GM08714 (cell line): Measurements from ENCODE around the gene SASH1.

Experiments used
- H3K4me3 ChIP-seq: fragments of 200-500 bp; sonication (Bioruptor generic); 2 replicates; pipeline ENCODE4 v1.5.1; 2014; ENCODE audit warnings: mild to moderate bottlenecking, low read length, inconsistent platforms
- ZNF274 ChIP-seq: IDR thresholded peaks from 2 replicates; pipeline ENCODE4 v1.6.1; 2012; ENCODE audit warnings: mild to moderate bottlenecking, low read depth, low read length

The SASH1 gene

DNA sequence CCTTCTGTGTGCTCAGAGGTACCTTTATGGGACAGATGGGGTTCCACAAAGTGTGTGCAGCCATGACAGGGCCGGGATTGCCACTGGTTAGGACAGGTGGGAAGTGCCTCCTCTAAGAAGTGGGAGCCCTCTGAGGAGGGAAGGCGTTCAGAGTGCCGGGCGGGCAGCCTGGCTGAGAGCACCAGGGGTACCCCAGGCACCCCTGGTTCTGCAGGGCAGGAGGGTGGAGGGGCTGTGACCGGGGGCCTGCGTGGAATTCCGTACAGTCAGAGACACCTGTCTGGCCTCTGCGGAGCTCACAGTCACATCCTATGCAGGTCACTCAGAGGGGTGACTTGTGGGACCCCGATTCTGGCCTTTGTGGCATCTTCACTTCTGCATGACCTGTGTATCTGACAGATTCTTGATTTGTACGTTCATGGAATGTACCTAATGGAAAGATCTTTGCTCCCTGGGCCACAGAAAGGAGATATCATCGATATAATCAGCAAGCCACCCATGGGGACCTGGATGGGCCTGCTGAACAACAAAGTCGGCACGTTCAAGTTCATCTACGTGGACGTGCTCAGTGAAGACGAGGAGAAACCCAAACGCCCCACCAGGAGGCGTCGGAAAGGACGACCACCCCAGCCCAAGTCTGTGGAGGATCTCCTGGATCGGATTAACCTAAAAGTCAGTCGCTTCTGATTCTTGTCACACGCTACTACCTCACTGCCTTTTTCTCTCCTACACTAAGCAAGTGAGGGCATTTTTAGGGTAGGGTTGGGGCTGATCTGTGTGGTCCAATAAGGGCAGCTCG lies 190.9 kb downstream of the SASH1 start:
- H3K4me3 ChIP-seq = no peak overlapping the region

DNA sequence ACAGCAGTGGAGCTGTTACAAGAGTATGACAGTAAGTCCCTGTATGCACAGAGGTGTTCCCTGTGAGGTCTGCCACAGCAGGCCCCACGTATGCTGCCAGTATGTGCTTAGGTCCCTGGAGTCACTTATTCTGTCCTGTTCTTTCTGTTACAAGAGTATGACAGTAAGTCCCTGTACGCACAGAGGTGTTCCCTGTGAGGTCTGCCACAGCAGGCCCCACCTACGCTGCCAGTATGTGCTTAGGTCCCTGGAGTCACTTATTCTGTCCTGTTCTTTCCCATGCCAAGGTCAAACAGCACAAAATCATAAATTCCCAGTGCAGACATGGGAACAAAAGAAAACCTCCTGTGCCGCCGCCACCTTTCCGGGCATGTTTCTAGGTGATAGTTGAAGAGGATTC lies 192.2 kb downstream of the SASH1 start:
- no peak overlapping the region for H3K4me3 ChIP-seq
- no peak for TF ChIP-seq ZNF274

More for the DNA sequence above, 190.9 kb downstream of the SASH1 start:
- TF ChIP-seq ZNF274 = no peak

DNA sequence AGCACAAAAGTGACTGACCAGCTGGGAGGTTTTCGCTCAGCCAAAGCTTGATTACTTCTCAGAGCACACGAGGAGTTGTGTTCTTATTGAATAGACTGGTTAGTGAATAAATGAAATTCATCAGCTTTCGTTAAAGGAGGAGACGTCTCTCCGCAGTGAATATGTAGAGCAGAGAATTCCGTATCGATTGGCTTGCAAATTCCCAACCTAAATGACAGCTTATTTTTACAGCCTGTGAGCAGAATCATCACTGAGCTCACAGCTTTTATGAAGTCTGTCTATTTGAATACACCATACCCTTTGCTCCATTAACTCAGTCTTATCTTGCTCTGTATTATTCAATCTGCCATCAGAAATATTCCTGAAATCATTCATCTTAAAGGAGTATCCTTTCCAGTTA lies 192.7 kb downstream of the SASH1 start:
- no peak overlapping the region for H3K4me3 ChIP-seq
- TF ChIP-seq ZNF274 = no peak

DNA sequence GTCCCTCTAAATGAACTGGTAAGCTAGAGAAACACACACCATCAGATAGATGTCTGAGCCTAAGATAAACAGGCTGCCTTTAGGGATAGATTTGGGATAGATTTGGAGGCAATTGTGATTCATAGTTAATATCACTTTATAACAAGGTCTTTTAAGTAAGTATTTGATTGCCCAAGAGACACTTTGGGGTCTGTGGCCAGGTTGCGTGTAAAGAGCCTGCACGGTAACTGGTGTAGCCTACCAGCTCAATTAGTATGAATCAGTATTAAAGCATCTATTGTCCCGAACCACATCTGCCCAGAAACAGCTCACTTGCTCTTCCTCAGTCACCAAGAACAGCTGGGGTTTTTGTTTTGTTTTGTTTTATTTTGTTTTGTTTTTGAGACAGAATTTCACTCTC lies 193.3 kb downstream of the SASH1 start:
- H3K4me3 ChIP-seq = no peak overlapping the region

DNA sequence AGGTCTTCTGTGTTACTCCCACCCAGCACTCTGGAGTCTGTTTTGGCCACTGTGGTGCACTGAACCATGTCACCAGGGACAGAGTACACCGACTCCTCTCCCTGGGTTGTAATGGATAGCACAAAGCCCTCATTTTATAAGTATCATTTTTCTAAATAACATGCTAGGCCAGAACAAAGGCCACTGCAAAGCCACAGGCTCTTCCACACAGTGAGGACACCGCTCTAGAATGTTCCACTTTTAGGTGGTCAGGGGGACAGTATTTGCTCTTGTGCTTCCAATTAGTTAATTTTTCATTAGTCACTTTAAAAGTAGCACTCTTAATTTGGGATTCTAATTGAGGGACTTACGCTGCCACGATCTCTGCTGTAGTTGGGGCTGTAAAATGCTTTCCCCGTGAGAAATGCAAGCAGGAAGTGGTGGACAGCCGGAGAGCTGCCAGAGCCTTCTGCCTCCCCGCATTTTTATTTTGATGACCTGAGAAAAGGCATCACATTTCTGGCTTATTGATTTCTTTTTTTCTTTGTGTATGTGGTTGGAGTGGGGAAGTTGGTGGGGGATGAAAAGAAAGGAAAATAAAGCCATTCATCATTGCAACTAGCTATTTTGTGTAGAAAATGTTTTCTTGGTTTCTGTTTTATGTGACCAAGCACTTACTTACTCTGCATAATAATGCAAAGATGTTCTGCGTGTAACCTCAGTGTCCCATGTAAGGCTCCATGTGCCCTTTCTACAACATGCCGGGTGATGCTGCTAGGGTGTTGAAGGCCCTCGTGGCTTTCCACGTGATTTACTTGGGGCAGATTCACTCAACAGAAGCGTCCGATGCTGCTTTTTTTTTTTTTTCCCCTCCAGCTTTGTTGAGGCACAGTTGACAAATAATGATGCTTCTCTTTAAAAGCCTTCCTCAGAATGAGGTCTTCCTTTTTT lies 195.9 kb downstream of the SASH1 start:
- H3K4me3 ChIP-seq = no peak overlapping the region
- no peak for TF ChIP-seq ZNF274

More for the DNA sequence above, 193.3 kb downstream of the SASH1 start:
- no peak for TF ChIP-seq ZNF274

DNA sequence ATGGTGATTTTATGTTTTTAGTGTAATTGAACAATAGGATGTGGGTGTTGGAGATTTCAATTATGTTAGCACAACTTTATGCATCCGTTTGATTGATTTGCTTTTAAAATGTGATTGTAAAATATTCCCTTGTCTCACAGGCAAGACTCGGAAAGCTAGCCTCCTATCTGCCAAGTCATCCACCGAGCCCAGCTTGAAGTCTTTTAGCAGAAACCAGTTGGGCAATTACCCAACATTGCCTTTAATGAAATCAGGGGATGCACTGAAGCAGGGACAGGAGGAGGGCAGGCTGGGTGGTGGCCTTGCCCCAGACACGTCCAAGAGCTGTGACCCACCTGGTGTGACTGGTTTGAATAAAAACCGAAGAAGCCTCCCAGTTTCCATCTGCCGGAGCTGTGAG lies 200.9 kb downstream of the SASH1 start:
- TF ChIP-seq ZNF274 = no peak
- H3K4me3 ChIP-seq = no peak overlapping the region

DNA sequence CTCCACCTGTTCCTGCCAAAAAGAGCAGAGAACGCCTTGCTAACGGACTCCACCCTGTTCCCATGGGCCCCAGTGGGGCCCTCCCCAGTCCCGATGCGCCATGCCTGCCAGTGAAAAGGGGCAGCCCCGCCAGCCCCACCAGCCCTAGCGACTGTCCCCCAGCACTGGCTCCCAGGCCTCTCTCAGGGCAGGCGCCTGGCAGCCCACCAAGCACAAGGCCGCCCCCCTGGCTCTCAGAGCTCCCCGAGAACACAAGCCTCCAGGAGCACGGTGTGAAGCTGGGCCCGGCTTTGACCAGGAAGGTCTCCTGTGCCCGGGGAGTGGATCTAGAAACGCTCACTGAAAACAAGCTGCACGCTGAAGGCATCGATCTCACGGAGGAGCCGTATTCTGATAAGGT lies 201.8 kb downstream of the SASH1 start:
- TF ChIP-seq ZNF274 = no peak
- no peak overlapping the region for H3K4me3 ChIP-seq

DNA sequence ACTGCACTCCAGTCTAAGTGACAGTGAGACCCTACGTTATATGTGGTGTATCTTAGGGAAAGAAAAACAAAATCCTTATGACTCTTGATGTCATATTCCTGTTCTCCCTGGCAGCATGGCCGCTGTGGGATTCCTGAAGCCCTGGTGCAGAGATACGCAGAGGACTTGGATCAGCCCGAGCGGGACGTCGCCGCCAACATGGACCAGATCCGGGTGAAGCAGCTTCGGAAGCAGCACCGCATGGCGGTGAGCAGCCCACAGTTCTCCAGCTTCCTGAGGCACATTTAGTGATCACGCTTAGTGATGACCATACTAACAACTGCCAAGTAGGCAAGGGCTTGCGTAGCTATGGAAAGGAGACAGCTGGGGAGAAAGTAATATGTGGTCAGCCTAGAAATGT lies 203.3 kb downstream of the SASH1 start:
- no peak overlapping the region for H3K4me3 ChIP-seq
- no peak for TF ChIP-seq ZNF274

DNA sequence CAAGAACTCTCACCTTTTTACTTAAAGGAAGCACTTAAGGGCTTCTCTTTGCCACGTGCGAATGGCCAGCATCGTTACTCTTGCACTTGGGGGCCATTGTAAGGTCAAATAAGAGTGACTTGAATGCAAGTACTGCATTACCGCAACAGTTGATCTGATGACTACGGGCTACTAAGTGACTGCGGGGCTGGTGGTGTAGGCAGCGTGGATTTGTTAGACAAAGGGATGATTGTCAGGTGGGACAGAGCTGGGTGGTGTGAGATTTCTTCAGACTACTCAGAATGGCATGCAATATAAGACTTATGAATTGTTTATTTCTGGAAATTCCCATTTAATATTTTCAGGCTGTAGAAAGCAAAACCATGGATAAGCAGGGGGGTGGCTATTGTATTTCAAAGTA lies 204.5 kb downstream of the SASH1 start:
- no peak overlapping the region for H3K4me3 ChIP-seq
- TF ChIP-seq ZNF274 = no peak

DNA sequence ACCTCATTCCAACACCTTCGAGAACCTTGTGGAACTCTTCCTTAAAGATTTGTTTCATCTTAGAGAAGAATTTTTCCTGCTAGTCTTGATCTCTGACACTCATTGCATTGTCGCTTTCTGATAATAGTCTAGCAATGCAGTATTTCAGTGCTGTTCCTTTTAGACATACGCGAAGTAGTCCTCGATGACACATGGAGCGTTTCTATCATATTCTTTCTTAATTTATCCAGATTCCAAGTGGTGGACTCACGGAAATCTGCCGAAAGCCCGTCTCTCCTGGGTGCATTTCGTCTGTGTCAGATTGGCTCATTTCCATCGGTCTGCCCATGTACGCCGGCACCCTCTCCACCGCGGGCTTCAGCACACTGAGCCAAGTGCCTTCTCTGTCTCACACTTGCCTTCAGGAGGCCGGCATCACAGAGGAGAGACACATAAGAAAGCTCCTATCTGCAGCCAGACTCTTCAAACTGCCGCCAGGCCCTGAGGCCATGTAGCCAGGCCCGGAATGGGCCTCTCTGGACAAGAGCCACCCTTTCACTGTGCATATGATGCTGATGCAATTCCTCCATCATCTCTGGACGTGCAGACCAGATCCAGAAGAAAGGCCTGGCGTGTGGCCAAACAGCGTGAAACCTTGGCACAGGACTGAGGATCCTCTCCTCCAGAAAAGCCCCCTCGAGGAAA lies 205.6 kb downstream of the SASH1 start:
- no peak for TF ChIP-seq ZNF274
- no peak overlapping the region for H3K4me3 ChIP-seq

DNA sequence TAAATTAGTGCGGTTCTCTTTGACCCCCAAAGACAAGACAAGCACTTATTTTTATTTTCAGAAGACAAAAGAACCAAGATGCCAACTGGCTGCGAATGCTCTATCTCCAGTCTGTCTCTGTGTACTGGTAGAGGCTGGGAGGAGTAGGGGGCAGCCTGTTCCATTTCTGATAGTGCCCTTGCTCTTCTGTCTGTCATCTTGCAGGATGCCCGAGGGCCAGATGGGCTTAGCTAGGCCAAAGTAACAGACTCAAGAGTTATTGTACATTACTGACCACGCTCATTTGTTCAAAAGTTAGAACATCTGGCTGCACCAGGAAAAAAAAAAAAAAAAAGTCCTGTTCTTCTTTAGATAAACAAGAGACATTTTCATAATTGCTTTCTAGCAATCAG lies 206.1 kb downstream of the SASH1 start:
- H3K4me3 ChIP-seq = no peak overlapping the region
- TF ChIP-seq ZNF274 = no peak

DNA sequence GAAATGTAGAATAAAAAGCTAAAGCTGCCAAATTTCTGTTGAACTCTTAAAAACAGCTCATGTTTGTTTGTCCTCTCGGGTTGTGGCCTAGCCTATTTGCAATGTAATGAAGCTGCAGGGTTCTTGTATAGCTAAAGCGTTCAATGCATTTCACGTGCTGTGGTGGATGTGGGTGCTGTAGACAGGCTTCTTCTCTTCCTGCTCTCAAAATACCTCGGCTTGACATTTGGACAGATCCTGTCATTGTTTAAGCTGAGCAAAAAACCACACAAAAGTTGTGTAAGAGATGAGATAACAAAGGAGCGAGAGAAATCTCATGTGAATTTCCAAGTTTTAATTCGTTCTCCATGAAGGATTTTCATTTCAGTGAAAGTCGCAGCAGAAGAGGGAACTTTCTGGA lies 207.9 kb downstream of the SASH1 start:
- no peak for TF ChIP-seq ZNF274
- no peak overlapping the region for H3K4me3 ChIP-seq

DNA sequence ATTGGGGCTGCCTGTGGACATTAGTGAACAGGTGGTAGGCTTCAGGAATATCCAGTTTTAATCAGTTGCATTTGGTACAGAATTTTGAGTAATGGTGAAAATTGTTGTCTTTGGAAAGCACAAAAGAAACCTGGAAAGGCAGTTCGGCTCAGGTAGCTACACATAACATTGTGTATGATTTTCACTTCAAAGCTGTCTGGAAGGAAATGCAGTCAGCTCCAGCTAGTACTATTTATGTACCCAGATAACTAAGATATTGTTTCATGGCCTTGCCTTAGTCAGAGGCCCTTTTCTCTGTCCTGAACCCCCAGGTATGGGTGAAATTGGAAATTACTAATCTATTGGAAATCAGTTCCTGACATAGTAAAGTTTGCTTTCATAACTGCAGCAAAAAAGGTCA lies 208.6 kb downstream of the SASH1 start:
- no peak overlapping the region for H3K4me3 ChIP-seq
- no peak for TF ChIP-seq ZNF274

DNA sequence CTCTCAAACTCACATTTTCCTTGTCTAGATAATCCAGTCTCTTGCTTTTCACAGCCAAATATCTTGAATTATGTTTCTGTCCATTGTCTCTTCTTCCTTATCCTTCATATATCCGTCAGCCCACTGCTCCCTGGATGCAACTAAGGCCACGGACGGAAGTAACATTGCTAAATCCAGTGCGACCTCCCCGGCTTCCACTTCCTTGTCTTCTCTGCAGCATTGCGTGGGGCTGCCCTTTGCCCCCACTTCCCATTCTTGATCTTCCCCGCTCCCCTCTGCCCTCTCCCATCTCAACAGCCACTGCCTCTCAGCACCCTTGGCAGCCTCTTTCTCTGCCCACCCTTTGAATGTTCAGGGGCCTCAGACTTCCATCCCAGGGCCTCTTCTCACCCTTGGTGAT lies 213.8 kb downstream of the SASH1 start:
- H3K4me3 ChIP-seq = no peak overlapping the region
- no peak for TF ChIP-seq ZNF274
